Left ventricle myocardium inferior (tissue), 1 donor: ENCODE measurements around the gene GPR152. TPM values are rescaled to one million over a fixed set of nuclear protein-coding genes. Genes with fewer than 3 reads are reported as not detected.

Source experiments
- DNase-seq: peaks from one replicate; pipeline ENCODE4 v3.0.0-alpha.2; 2020
- H3K27ac ChIP-seq: fragments of 200-600 bp; replicated peaks from 2 replicates; pipeline ENCODE4 v1.8.0; 2021
- H3K27me3 ChIP-seq: fragments of 200-600 bp; 2 replicates; pipeline ENCODE4 v1.8.0; 2021; ENCODE audit warnings: low read depth
- H3K36me3 ChIP-seq: fragments of 200-600 bp; 2 replicates; pipeline ENCODE4 v1.8.0; 2021
- H3K4me1 ChIP-seq: fragments of 200-600 bp; 2 replicates; pipeline ENCODE4 v1.8.0; 2021
- H3K4me3 ChIP-seq: fragments of 200-600 bp; 2 replicates; pipeline ENCODE4 v1.8.0; 2021; ENCODE audit warnings: mild to moderate bottlenecking, moderate library complexity
- H3K9me3 ChIP-seq: fragments of 200-600 bp; replicated peaks from 2 replicates; pipeline ENCODE4 v1.8.0; 2021
- intact Hi-C: fragments of 100-400 bp; cut with micrococcal nuclease; formaldehyde crosslinking; loops from one replicate; pipeline ENCODE4 v1.11.0; 2022
- total RNA-seq: library from RNA; stranded (reverse); fragmentation: NEBNext Ultra II Directional; extraction: Animal tissue kit (Norgen Biotek cat#: 25700); gene quantifications from one replicate; pipeline ENCODE4 v1.2.1, GENCODE V29; 2021
- TF ChIP-seq, protein P1 (sequence below): fragments of 200-600 bp; IDR thresholded peaks from 2 replicates; pipeline ENCODE4 v1.8.0; 2021; ENCODE audit warnings: antibody characterized with exemption, mild to moderate bottlenecking, borderline replicate concordance
- donor health status: DM: no; HTN: yes; CAD: no; lungs with severe emphysema.

GPR152 gene
- total RNA-seq, 1 donor from 2014 or later = not detected

- TF ChIP-seq, protein P1, sequence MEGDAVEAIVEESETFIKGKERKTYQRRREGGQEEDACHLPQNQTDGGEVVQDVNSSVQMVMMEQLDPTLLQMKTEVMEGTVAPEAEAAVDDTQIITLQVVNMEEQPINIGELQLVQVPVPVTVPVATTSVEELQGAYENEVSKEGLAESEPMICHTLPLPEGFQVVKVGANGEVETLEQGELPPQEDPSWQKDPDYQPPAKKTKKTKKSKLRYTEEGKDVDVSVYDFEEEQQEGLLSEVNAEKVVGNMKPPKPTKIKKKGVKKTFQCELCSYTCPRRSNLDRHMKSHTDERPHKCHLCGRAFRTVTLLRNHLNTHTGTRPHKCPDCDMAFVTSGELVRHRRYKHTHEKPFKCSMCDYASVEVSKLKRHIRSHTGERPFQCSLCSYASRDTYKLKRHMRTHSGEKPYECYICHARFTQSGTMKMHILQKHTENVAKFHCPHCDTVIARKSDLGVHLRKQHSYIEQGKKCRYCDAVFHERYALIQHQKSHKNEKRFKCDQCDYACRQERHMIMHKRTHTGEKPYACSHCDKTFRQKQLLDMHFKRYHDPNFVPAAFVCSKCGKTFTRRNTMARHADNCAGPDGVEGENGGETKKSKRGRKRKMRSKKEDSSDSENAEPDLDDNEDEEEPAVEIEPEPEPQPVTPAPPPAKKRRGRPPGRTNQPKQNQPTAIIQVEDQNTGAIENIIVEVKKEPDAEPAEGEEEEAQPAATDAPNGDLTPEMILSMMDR = no peak
- peak overlapping the region; percentile 69 for H3K4me3 ChIP-seq
- intact Hi-C loops = no loop called here
- no peaks in the 10 kb centered on the region for H3K27me3 ChIP-seq
- no peaks in the 10 kb centered on the region for H3K36me3 ChIP-seq
- H3K27ac ChIP-seq = peak overlapping the region; percentile 92
- no peaks in the 10 kb centered on the region for H3K9me3 ChIP-seq
- peaks cover 44% of the 10 kb centered on the region for H3K4me1 ChIP-seq
- DNase-seq = no peak
Measured at GRCh38 chr11:67421430-67422031, 31.0 kb downstream of the GPR152 start.

DNA sequence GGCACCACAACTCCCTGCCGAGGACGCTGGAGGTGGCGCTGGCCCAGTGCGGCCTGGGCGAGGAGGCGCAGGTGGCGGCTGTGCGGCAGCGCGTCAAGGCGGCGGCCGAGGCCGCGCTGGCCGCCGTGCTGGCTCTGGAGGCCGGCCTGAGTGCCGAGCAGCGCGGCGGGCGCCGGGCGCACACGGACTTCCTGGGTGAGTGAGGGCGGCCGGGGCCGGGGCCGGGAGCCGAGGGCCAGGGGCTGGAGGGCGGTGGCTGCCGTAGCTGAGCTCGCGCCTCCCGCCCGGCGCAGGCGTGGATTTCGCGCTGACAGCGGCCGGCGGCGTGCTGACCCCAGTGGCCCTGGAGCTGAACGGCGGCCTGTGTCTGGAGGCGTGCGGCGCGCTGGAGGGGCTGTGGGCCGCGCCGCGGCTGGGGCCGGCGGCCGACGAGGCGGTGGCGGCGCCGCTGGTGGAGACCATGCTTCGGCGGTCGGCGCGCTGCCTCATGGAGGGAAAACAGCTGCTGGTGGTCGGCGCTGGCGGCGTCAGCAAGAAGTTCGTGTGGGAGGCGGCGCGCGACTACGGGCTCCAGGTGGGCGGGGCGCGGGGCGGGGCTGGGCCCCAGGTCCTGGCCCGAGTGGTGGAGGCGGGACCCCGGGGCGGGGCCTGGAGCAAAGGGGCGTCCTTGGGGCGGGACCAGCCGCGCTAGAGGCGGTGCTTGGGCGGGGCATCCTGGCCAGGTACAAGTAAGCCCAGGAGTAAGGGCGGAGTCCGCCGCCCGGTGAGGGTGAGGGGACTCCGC, 31.7 kb downstream of the GPR152 start:
- Histone ChIP-seq H3K27me3 (no peaks in the 10 kb centered on the region), H3K27ac (peak overlapping the region; percentile 92), H3K9me3 (no peaks in the 10 kb centered on the region), H3K4me3 (peak overlapping the region; percentile 69), H3K36me3 (no peaks in the 10 kb centered on the region), H3K4me1 (peaks cover 50% of the 10 kb centered on the region)
- DNase-seq = peak; percentile 97
- TF ChIP-seq, protein P1 = peak; percentile 15
- intact Hi-C loops = no loop called here

DNA sequence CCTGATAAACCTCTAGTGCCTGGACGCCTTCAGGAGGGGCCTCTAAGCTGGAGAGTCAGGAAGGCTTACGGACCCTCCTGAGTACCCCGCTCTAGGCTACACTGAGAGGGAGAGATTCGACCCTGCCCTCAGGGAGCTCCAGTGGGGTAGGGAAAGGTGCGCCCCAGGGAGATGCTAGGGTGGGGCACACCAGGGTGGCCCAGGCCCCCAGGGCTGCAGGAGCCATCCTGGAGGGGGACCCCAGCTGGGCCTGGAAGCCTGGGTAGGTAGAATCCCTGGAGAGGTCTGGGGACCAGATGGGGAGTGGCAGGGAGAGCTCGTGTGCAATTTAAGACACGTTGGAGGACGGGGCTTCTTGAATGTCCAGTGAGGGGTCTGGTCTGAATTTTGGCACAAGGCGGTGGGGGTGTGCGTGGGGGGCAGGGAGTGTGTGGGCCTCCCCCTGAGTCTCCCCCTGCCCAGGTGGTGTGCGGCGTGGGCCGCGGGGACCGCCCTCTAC, 32.3 kb downstream of the GPR152 start:
- no peaks in the 10 kb centered on the region for H3K9me3 ChIP-seq
- no peak for DNase-seq
- TF ChIP-seq, protein P1 = no peak
- peaks cover 57% of the 10 kb centered on the region for H3K4me1 ChIP-seq
- H3K4me3 ChIP-seq = peak overlapping the region; percentile 69
- peaks cover 6% of the 10 kb centered on the region for H3K27me3 ChIP-seq
- H3K36me3 ChIP-seq = no peaks in the 10 kb centered on the region
- H3K27ac ChIP-seq = peak overlapping the region; percentile 92
- intact Hi-C loops = no loop called here

- intact Hi-C loops = no loop called here
- peak overlapping the region; percentile 69 for H3K4me3 ChIP-seq
- H3K4me1 ChIP-seq = peaks cover 61% of the 10 kb centered on the region
- H3K27ac ChIP-seq = peak overlapping the region; percentile 92
- peaks cover 13% of the 10 kb centered on the region for H3K27me3 ChIP-seq
- no peaks in the 10 kb centered on the region for H3K36me3 ChIP-seq
- no peak for DNase-seq
- TF ChIP-seq, protein P1 = no peak
- no peaks in the 10 kb centered on the region for H3K9me3 ChIP-seq
Measured at GRCh38 chr11:67419325-67420049, 33.0 kb downstream of the GPR152 start.

GRCh38 chr11:67418476-67419281, 33.9 kb downstream of the GPR152 start:
- TF ChIP-seq, protein P1 = no peak
- intact Hi-C loops = no loop called here
- H3K4me1 ChIP-seq = peaks cover 61% of the 10 kb centered on the region
- no peaks in the 10 kb centered on the region for H3K36me3 ChIP-seq
- peak overlapping the region; percentile 92 for H3K27ac ChIP-seq
- DNase-seq = peak; percentile 58
- peaks cover 20% of the 10 kb centered on the region for H3K27me3 ChIP-seq
- H3K9me3 ChIP-seq = no peaks in the 10 kb centered on the region
- peak overlapping the region; percentile 33 for H3K4me3 ChIP-seq
